Measurements from ENCODE around the gene EVX2.

Gene EVX2

DNA sequence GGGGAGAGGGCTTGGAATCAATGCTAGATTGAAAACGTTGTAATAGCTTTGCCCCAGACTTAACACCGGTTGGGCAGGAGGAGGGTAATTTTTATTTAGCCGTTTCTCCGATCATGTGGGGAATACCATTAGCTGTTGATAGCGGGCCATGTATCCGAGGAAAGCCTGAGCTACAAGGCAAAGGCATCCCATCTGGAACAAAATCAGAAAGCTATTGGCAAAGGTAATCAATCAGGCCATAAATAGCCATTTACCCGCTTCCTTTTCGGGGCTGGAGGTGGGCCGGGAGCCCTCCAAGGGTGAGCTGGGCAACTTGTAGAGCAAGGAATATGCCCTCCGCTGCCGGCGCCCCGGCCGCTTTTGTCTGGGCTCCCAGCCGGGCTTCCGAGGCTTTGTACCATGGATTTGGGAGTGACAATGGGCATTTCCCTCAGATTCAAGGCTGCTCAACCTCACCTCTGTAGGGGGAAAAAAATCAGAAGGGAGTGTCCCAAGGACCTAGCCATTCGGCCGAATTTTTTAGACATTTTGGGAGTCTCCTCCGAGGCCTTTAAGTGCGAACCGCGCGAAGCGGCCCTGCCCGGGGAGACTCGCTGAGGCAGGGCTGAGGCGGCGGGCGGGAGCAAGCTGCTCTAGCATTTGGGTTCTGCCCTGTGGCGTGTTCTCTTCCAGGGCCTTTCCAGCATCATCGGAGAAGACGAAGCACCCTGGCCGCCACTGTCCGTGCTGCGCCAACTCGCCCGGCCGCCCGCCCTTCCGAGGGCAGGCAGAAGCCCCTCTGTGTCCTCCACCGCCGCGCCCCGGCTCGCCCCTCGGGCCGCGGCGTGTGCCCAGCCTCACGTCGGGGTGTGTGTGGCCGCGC lies 37.7 kb upstream of the EVX2 start:
- no peak for DNase-seq

DNA sequence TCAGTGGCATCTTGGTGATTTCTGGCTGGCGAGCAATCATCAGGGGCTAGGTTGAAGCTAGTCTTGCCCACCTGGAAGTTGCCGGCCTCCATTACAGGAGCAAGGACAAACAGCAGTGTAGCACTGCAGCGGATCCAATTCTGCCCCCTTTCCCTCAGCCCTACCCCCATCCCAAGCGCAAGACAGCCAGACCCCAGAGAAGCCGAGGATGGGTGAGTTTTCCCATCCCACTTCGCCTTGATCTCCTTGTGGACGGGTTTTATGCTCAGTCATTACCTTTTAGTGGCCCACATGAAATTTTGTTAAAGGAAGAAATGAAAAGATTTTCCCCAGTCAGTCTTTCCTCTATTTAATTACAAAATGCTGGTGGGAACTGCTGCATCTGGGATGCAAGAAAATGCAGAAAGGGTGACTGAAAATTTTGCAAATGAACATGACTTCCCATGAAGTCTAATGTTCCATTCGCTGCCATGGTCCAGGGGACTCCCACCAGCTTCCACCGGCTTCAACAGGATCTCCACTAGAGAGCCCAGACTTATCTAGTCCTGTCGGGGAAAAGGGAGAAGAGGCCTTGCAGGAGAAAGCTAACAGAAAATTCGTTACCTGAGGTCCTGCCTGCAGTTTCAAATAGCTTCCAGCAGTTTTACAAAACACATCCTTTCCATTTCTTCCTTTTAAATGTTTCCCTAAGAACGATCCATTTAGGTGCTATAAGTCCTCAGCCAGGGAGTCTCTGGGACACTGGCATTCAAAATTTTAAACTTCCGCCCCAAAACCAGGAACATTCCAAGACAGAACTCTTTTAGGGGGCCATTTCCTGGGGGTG lies 36.8 kb upstream of the EVX2 start:
- DNase-seq = no peak

DNA sequence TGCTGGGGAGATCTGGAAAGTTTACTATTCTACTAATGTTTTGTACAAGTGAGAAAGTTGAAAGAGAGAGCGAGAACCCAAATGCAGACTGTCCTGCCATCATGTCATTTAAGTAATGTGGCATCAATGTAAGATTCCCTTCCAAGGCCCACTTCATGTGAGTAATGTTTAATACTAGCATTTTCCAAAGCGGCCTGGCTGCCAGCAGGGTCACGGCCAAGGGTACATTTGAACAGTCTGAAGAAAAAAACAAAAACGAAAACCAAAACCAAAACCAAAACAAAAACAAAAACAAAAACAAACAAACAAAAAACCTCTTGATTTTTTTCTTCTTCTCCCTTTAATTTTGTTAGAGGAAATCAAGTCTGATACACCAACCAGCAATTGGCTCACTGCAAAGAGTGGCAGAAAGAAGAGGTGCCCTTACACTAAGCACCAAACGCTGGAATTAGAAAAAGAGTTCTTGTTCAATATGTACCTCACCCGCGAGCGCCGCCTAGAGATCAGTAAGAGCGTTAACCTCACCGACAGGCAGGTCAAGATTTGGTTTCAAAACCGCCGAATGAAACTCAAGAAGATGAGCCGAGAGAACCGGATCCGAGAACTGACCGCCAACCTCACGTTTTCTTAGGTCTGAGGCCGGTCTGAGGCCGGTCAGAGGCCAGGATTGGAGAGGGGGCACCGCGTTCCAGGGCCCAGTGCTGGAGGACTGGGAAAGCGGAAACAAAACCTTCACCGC lies 35.0 kb upstream of the EVX2 start:
- DNase-seq = no peak

DNA sequence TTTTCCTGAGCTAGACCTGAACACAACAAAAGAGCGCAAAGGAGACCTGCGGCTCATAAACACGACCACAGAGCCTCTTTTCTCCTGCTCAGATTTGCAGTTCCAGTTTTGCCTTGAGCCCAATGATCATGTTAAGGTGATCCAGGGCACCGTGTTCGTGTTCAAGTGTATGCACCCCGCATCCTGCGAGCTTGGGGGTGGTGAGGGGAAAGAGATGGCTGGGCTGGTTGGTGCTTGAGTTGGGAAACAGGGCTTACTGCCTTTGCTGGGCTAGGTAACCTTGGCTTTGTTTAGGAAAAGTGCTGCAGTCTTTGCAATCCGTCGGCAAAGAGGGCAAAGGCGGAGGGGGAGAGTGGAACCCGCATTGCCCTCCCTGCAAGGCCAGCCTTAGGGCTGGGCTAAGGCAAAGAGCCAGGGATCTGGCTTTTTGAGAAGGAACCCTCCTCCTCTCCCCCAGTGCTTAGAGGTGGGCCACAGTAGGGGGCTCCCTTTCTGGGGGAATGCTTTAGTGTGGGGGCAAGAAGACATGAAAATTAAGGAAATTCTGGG lies 34.1 kb upstream of the EVX2 start:
- no peak for DNase-seq

DNA sequence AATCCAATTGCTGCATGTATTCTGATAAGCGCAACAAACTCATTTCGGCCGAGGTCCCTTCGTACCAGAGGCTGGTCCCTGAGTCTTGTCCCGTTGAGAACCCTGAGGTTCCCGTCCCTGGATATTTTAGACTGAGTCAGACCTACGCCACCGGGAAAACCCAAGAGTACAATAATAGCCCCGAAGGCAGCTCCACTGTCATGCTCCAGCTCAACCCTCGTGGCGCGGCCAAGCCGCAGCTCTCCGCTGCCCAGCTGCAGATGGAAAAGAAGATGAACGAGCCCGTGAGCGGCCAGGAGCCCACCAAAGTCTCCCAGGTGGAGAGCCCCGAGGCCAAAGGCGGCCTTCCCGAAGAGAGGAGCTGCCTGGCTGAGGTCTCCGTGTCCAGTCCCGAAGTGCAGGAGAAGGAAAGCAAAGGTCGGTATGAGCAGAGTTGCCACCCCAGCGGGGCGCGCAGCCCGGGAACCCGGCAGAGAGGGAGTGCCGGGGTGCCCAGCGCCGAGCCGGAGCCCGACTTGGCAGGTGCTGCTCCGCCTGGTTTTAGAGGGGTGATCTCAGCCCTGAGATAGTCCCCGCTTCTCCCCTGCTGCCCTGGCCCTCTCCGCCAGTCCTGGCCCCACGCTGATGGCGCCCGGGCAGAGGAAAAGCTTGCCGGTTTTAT lies 33.5 kb upstream of the EVX2 start:
- DNase-seq = no peak

DNA sequence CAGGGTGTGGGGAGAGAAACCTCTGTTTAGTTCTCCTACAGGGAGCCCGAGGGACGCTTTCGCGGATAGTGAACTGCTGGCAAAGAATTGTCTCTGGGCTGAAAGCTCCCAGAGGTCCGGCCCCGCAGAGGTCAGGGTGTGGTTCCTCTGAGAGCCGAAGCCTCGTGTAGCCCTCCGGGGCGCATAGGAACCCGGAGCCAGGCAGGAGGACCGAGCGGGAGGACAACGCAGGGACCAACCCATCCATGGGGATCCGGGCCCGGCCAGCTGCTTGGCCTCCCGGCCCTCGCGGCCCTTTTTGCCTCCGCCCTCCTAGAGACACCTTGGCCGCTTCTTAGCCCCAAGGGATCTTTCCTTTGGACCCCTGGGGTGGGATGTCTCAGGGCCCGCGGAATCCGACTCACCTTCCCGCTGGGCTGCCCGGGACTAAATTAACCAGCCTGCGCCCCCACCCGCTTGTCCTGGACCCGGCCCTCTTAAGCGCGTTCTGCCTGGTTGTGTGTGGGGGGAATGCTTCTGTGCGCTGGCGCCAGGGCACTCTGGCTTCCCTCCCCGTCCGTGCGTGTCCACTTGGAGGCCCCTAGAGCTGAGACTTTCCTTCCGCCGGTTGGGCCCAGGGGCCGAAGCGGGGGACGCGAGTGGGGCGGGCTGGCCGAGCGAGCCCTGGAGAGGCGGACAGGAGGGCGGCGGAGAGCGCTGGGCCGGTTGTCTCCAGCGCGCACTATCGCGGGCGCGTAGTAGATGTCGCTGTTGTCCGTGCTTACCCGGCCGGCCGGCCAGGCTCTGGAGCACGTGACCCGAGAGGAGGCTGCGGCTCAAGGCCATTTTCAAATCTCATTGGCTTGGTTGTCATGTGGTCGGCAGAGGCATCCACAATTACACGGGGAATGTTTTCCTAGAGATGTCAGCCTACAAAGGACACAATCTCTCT lies 32.4 kb upstream of the EVX2 start, which contains the start of gene HOXD10:
TSS of gene HOXD10 (plus strand) at position 896 of the 931 bp plus-strand sequence. CDS start 56 bp downstream, outside the sequence.
- DNase-seq = no peak

DNA sequence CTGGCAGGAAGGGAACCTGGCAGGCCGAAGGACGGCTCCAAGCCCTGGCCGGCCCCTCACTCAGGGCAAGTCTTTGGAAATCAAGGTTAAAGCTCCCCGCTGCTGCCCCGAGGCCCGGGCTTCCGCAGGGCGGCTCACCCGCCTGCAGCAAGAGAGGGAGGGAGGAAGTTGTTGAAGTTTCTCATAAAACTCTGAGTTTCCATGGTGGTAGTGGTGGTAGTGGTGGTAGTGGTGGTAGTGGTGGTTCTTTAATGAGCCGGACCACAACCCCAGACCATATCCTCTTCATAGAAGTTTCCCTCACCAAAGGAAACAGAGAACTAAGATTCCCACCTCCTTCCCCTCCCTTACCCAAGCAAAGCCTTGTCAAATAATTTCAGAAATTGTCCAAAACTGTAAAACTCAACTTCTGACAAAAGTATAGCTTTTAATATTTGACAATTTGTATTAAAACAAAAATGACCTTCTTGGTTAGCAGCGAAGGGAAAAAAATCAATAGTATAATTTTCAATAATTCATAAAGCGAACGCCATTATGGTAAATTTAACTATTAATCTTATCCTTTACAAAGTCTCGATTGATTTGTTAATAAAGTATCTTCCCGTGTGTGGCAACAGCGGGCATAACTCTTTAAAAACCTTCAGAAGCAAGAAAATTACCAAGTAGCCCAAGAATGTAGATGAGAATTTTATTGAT lies 31.3 kb upstream of the EVX2 start:
- no peak for DNase-seq

DNA sequence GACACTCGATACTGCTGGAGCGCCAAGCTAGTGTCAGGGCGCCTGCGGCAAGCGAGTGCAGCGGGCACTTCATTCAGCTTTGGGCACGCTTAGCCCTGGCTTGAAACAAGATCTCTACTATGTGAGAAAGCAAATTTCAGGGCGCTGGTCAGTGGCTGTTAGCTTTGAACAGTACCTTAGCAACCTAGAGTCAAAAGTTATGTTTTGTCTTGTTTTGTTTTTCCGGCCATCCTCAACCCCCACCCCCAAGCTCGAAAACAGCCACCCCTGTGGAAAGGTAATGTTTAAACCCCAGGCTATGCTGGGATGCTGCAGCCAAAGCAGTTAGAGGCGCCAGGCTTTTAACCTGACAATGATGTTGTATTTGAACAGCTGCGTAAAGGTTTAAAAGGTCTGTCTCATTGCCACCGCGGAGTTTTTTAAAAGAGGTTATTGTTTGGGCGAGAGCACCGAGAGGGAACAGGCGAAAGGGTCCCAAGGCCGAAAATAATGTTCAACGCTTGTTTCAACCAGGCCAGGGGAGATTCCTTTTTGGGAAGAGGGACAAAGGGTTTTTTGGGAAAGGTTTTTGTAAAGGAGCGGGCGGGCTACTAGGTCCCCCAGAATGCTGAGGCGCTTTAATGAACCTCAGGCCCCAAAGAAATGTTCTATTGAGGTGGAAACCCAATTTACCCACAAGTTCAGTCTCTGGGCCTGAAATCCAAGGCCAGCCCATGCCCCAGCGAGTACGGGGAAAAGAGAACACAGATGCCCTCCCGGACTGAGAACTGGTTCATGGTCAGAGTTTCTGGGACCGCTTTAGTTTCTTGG lies 30.6 kb upstream of the EVX2 start:
- no peak for DNase-seq

DNA sequence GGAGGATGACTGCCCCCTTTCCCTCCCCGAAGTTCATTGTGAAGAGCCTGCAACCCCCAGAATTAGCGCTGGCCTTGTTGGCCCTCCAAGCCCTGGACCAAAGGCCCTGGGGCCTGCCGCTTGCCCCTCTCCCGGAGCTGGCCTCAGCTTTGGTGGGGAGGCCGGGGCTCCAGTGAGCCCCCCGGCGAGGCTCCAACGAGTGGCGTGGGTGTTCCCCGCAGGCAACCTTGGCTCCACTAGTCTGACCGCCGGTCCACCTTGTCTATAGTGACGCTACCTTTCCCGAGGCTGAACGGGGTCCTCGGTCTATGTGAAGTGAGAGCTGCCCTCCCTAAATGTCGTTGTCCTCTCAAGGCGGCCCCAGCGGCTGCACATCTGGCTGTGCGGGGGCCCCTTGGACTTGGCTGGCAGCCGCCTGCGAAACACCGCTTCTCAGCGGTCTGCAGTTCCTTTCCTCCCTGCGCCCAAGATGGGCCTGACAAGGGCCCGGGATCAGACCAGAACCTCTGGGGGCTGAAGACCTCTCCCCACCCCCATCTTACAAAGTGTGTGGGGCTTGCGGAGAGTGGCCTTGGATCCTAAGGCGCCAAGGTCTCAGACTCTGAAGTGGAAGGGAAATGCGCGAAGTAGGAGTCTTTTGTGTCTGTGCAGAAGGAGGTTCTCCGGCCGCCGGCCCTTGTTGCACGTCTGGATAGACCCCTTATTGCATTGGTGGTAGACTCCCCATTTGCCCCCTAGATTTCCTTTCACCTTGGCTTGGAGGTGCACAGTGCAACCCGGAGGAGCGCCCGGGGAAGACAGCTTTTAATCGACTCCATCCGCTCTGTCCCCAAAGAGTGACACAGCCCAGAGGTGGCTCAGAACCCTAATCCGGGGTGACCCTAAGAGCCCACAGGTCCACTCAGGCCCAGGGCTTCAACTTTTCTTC lies 28.9 kb upstream of the EVX2 start:
- DNase-seq = no peak

DNA sequence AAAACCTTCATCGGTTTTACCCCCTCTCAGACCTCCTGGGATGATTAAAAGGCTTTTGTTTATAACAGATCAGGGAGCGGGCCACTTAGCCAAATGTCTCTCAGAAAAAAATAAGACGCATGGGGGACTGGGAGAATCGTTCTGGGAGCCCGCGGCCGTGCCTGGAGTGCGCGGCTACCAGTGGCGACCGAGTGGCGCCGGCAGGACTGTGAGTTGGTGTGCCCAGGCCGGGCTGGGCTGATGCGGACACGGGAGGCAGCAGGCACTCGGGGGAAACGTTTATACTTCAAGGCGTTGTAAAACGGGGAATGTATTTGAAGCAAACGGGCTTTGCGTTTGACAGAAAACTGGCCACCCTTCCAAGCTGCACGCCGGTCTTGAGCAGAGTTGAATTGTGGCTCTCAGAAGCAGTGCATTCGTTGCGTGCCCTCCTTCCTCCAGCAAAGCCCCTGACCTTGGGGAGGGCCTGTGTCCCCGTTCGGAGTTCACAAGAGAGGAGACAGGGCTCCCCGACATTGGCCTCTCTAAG lies 28.1 kb upstream of the EVX2 start:
- no peak for DNase-seq

DNA sequence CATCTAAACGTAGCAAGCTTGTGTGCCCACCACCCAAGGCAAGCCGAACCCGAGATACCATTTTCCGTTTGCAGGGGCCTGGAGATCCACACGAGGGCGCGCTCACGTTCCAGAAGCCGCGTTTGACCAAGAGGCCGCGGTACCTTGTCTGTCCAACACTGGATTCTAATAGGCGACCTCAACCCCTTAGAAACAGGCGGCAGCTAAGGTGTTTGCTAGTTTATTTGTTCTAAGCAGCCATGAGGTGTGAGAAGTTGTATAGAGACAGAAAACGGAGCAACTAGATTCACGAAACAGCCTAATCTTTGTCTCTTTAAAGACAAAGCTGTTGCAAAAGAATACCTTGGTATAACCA lies 27.5 kb upstream of the EVX2 start:
- peak; percentile 19 for DNase-seq

DNA sequence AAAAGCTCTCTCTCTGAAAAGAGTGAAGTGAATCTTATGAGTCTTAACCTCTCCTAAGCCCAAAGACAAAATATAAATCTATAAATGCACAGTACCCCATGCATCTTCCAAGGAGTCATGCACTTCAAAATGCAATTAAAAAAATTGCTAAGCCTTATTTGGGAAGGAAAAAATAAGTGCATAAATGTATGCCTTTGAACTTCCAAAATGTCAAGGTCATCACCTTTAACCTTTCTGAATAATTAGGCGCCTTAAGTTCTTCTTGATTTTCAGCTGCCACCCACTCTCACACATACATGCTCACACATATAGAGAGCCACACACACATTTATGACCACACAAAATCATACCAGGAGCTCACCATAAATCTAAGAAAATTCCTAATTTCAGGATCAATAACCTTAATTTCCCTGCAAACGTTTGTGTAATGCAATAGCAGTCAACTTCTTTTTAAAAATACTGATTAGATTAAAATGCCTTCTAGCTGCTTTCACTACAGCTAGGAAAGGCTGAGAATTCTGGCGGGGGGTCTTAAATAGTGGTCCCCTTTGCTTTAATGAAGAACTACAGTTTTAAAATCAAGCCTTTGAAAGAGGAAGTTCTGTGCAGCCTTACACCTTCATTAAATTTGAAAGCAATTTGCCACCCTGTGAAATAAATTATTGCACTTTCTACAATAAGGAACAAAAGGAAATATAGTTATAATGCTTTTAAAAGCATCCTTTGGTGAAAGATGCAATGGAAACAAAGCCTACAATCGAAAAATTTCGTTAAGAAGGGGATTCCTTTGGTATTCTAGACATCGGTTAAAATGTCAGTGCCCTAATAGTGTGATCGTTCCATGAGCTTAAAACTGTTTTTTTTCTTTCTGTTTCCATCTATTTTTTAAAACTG lies 26.9 kb upstream of the EVX2 start:
- no peak for DNase-seq

DNA sequence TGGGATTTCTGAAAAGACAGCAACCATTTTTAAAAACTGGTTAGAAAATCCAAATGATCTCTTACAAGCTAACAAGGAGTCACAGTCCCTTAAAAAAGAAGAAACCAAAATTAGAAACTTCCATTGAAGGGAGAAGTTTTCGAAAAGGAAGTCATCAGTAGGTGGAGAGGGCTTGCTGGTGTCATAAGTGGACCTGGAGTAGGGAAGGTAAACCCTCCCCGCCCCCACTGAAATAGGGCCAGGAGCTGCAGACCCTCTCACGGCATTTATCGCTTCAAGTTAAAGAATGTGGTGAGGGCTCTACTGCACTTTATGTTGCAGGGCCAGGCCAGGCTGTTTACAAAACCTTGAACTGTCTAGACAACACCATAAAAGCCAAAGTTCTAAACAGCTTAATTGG lies 26.2 kb upstream of the EVX2 start:
- DNase-seq = no peak

DNA sequence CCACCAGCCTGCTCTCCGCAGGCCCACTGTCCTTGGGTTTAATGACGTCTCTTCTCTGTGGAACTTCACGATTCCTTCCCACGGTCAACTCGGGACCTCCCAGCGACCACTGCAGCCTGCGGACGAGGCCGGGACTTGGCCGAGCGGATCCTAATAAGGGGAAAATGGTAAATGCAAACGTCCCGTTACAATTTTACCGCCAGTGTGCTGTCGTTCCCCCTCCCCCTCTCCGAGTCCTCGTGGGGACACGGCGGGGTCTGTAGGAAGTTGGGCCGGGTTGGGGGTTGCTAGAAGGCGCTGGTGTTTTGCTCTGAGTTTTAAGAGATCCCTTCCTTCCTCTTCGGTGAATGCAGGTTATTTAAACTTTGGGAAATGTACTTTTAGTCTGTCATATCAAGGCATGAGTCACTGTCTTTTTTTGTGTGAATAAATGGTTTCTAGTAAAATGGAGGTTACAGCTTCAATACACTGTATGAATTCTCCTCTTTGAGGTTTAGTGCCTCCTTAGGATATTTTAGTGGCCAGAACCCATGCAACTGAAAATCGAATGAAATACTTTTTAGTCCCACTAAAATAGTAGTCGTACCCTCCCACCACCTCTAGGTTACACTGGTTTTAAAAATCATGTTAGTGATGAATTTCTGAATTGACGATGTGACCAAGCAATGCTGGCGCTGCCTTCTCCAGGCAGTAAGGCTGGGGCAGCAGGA lies 25.6 kb upstream of the EVX2 start:
- no peak for DNase-seq

DNA sequence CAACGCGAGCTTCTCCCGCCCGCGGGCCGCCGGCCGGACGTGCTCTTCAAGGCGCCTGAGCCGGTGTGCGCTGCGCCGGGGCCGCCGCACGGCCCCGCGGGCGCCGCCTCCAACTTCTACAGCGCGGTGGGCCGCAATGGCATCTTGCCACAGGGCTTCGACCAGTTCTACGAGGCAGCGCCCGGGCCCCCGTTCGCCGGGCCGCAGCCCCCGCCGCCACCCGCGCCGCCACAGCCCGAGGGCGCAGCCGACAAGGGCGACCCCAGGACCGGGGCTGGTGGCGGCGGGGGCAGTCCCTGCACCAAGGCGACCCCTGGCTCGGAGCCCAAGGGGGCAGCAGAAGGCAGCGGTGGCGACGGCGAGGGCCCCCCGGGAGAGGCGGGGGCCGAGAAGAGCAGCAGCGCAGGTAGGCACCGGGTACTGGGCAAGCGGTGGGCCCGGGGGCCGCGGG lies 24.0 kb upstream of the EVX2 start:
- no peak for DNase-seq
